Neural cell (in vitro differentiated cells): ENCODE data around the gene ATP11C.

Source experiments
- CTCF ChIP-seq: fragments of 450-650 bp; IDR thresholded peaks from 2 replicates; pipeline ENCODE4 v1.5.1; 2014; ENCODE audit warnings: antibody characterized with exemption, mild to moderate bottlenecking, moderate library complexity; ENCODE audit not compliant: poor library complexity, severe bottlenecking
- EP300 ChIP-seq: fragments of 450-650 bp; conservative IDR thresholded peaks from 2 replicates; pipeline ENCODE4 v1.6.1; 2014; ENCODE audit warnings: antibody characterized with exemption, mild to moderate bottlenecking, moderate library complexity; ENCODE audit not compliant: poor library complexity, severe bottlenecking
- EZH2 ChIP-seq: fragments of 200-600, 300-800 bp; shearing (Covaris generic), sonication (generic); IDR thresholded peaks from 2 replicates; pipeline ENCODE4 v1.6.1; 2014; ENCODE audit warnings: antibody characterized with exemption, low read length, borderline replicate concordance, mild to moderate bottlenecking; ENCODE audit not compliant: insufficient read depth, poor library complexity, severe bottlenecking
- MXI1 ChIP-seq: fragments of 450-650 bp; conservative IDR thresholded peaks from 2 replicates; pipeline ENCODE4 v1.6.1; 2014; ENCODE audit warnings: antibody characterized with exemption, mild to moderate bottlenecking; ENCODE audit not compliant: poor library complexity, severe bottlenecking
- POLR2AphosphoS5 ChIP-seq: IDR thresholded peaks from 2 replicates; pipeline ENCODE4 v1.6.1; 2012
- RAD21 ChIP-seq: fragments of 450-650 bp; conservative IDR thresholded peaks from 2 replicates; pipeline ENCODE4 v1.6.1; 2014; ENCODE audit warnings: antibody characterized with exemption, mild to moderate bottlenecking, moderate library complexity
- REST ChIP-seq: IDR thresholded peaks from 2 replicates; pipeline ENCODE4 v1.6.1; 2012; ENCODE audit warnings: borderline replicate concordance

GRCh38 chrX:139933904-139934303 lies 1.1 kb upstream of the ATP11C start:
- TF ChIP-seq CTCF (no peak), EZH2 (no peak), POLR2AphosphoS5 (no peak), MXI1 (no peak), EP300 (no peak), REST (no peak), RAD21 (no peak)
